CD4-positive, alpha-beta T cell treated with Interleukin-21 for 1 hour (primary cell): ENCODE measurements around the gene ALG6.
A peak's percentile ranks its signal among the peaks of the same experiment; 100 is the strongest.

Source experiments
- DNase-seq: peaks from one replicate; pipeline ENCODE4 v3.0.0-alpha.2; 2020

The ALG6 gene

GRCh38 chr1:63367215-63368103 lies at the start of gene ALG6:
Gene ALG6 (plus strand): TSS chr1:63367627. CDS start chr1:63370978, 3,351 bp downstream.
- peak; percentile 92 for DNase-seq

DNA sequence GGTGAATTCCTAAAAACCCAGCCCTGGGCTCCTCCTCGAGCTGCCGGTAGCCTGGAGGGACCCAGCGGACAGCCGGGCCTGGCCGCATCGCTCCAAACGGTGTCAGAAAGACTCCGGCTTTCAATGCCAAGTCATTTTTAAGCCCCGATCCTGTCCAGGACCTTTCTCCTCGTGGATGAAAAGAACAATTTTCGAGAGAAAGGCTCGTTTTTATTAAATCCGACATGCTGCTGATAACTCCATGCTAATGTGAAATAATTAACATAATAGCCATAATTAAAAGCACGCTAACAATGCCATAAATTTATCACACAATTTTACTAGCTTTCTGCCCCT lies 49.6 kb upstream of the ALG6 start:
- no peak for DNase-seq

- no peak for DNase-seq
These were observed 49.0 kb upstream of the ALG6 start for GRCh38 chr1:63318201-63318979.

DNA sequence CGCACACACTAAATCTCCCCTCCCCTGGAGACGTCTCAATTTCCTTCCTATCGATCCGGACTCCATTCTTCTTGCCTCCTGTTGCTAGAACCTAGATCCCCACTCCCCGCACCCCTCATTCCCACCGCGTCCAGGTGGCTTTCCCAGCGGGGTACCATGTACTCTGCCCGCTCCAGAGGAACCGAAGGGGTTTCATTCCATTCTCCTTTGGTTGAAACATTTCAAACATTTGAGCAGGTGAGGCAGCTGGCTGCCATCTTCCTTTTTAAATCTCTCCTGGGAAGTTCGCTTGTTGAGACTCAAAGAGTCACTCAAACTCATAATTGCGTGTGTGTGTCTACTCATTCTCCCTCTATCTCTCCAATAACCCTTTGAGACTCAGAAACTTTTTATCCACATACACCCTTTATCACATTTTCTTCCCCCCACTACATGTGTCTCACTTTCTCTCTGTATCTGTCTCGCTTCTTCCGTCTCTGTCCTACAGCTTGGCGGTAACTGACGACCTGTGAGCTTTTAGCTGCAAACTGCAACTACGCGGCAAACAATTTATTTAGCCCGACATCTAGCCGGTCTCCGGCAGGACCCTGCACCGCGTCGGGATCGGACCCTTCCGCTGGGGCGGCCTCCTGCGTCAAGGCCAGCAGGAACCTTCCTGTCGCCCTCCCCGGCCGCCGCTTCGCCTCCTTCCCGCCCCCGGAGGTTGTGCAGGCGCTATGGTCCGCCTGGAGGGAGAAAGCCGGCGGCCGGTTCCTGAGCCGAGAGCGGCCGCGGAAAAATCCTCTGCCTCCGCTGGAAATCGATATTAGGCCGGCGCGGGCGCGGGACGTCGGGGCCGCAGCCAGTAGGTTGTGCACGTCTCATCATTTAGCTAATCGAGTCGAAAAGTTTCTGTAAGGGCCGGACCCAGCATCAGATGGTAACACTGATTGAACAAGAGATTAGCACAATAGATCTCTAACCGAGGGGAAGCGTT lies 48.1 kb upstream of the ALG6 start:
- no peak for DNase-seq

- DNase-seq: no peak
These were observed 47.3 kb upstream of the ALG6 start for GRCh38 chr1:63320022-63320721.

DNA sequence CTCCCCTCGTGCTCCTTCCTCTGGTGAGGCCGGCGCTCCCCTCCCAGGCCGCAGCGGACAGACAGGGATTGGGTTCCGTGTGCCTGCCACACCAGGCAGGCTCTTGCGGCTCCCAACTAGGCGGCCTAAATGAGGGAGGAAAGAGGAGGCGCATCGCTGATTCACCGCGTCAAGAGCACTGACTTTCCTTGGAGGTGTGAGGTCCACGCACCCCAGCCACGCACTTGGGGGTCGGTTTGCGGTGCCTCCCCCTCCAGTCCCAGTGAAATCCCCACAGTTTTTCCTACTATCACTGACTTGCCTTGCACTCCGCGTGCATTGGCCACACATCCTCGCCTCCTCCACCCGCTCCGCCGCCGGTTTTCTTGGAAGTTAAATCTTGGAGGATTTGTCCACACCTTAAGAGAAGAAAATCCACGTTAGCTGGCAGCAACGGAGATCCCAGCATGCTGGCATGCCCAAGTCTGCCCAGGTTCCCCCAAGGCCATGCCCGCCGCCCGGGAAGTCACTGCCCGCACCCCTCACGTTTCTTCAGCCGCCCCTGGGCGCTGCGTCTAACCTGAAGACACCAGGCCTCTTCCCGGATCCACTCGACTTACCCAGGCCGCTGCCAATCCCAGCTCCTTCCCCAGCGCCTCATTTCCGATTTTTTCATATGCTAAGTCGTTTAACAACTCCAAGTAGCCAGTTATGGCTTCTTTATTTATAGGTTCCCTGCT lies 46.2 kb upstream of the ALG6 start:
- DNase-seq: no peak

DNA sequence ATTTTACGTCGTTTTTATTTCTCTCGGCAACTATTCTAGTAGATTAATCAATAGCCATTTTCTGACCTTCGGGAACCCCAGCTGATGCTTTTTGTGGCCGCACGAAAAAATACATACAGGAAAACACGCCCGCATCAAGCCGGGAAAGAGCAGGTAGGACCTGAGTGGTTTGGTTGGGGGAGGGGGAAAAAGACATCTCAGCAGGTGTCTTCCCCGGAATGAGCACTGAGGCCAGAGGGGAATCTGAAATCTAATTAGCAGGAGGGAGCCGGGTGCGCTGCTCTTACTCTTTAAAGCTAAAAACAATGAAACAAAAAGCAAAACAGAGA lies 45.7 kb upstream of the ALG6 start:
- DNase-seq: no peak

GRCh38 chr1:63322114-63322943 lies 45.1 kb upstream of the ALG6 start, which contains the start of gene FOXD3:
Gene FOXD3 (plus strand): TSS chr1:63322567. CDS start chr1:63323059, 492 bp downstream.
- DNase-seq: peak; percentile 26

DNA sequence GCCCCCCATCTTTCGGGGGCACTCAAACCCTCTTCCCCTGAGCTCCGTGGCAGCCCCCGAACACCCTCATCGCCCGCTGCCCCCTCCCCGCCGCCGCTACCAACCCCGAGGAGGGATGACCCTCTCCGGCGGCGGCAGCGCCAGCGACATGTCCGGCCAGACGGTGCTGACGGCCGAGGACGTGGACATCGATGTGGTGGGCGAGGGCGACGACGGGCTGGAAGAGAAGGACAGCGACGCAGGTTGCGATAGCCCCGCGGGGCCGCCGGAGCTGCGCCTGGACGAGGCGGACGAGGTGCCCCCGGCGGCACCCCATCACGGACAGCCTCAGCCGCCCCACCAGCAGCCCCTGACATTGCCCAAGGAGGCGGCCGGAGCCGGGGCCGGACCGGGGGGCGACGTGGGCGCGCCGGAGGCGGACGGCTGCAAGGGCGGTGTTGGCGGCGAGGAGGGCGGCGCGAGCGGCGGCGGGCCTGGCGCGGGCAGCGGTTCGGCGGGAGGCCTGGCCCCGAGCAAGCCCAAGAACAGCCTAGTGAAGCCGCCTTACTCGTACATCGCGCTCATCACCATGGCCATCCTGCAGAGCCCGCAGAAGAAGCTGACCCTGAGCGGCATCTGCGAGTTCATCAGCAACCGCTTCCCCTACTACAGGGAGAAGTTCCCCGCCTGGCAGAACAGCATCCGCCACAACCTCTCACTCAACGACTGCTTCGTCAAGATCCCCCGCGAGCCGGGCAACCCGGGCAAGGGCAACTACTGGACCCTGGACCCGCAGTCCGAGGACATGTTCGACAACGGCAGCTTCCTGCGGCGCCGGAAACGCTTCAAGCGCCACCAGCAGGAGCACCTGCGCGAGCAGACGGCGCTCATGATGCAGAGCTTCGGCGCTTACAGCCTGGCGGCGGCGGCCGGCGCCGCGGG lies 44.2 kb upstream of the ALG6 start:
- DNase-seq: peak; percentile 44

GRCh38 chr1:63323865-63324778 lies 43.3 kb upstream of the ALG6 start:
- no peak for DNase-seq

GRCh38 chr1:63324779-63325119 lies 42.7 kb upstream of the ALG6 start:
- DNase-seq: no peak

DNA sequence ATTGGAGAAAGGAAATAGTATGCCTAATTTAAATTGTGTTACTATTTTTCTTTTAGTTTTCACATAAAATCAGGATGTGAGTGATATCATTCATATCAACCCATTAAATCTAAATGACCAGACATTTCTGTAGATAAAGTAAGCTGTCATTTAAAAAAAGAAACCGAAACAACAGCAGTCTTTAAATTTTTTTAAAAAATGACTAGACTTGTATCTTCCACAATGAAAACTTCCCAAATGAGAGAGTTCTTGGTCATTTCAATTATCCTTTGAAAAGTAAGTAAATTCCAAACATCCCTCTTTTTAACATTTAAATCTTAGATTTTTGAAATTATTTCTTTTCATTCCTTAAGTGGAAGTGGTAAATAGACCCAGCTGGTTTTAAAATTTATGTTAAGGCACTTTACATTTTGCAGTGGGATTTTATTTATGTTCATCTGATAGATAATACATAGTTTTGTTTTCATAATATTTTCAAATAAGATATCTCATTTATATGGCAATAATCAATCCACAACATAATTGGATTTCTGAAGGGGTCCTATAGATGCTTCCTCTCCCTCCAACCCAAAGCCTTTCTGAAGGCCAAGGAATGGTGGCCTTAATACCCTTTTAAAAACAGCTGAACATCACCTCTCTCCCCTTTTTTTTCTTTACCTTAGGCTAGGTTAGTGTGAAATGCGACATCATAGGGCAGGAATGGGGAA lies 42.0 kb upstream of the ALG6 start:
- no peak for DNase-seq

DNA sequence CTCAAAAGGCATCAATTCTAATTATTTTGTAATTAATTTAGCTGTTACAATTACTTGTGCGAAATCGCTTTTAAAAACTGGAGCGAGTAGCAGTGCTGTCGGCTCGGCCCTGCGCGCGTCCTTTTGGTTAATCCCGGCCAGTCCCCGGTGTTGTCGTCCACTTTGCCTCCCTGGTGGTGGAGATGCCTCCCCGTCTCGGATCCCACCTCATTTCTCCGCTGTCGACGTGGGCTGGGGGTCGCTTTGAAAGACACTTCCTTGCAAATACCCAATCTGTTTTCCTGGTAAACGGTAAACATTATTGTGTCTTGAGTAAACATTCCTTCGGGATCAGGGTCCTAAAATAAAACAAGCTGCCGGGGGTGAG lies 41.3 kb upstream of the ALG6 start:
- no peak for DNase-seq

DNA sequence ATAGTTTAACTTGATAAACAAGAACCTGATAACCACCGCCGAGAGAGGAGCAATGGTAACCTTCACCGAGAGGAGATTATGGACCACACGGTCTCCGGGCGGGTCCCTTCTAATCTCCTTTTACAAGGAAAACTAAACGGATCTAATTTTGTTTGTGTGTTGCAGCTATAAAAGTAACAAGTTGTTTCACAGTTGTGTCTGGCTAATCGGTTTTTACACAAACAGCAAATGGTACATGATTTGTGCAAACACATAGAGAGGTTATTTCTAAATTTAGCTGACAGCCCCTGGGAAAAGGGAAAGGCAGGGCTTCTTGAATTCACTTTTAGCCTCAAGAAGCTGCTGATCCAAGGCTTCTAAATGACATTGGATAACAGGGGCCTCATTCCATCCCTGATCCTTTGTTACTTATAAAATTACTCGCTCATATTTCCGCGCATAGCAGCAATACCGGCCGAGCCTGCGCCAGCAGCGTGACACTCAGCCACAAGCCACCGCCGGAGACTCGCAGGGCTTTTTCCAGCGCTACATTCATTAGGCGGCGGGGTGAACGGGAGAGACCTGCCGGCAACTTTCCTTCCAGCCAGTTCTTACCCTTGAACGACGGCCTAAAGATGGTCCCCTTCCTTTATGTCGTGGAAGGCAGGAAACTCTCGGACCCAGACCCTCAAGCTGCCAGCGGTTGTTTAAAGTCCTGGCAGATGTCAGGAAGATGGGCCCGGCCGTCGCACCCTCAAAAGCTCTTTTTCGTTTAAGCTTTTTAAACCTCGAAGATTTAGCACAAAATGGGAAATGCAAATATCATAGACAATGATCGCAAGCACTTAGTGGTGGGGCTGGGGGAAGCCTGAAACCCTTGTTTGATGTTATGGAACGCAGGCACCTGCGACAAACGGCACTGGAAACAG lies 40.7 kb upstream of the ALG6 start:
- no peak for DNase-seq

GRCh38 chr1:63327417-63328054 lies 39.9 kb upstream of the ALG6 start:
- peak; percentile 44 for DNase-seq

GRCh38 chr1:63328122-63328521 lies 39.3 kb upstream of the ALG6 start:
- DNase-seq: no peak
